GM20000 (cell line): ENCODE measurements around the gene IFNGR2.
A peak's percentile ranks its signal among the peaks of the same experiment; 100 is the strongest.
"Not testable (repeated sequence)": the region's sequence is repeated elsewhere in the genome, so short reads cannot be mapped to it uniquely, and the experiment has no call there.

Source experiments
- DNase-seq: peaks from one replicate; pipeline ENCODE4 v3.0.0; 2012; ENCODE audit warnings: low spot score
- CTCF ChIP-seq: IDR thresholded peaks from 2 replicates; pipeline ENCODE4 v1.5.1; 2012; ENCODE audit warnings: mild to moderate bottlenecking, control low read depth; ENCODE audit errors: extremely low read depth, missing control alignments

Gene IFNGR2

GRCh38 chr21:33406493-33406892, 3.3 kb downstream of the IFNGR2 start:
- no peak for DNase-seq

GRCh38 chr21:33411949-33412430, 8.8 kb downstream of the IFNGR2 start:
- DNase-seq: no peak
- TF ChIP-seq CTCF: no peak

More at GRCh38 chr21:33406493-33406892, 3.3 kb downstream of the IFNGR2 start:
- TF ChIP-seq CTCF: no peak

- not testable (repeated sequence) for DNase-seq
Observed at GRCh38 chr21:33412439-33412831, 9.2 kb downstream of the IFNGR2 start.

- no peak for TF ChIP-seq CTCF
- peak; percentile 48 for DNase-seq
Observed at GRCh38 chr21:33412832-33413519, 9.8 kb downstream of the IFNGR2 start.

- no peak for TF ChIP-seq CTCF
- DNase-seq: no peak
Observed at GRCh38 chr21:33414068-33414467, 10.9 kb downstream of the IFNGR2 start.

GRCh38 chr21:33414926-33415325, 11.7 kb downstream of the IFNGR2 start:
- no peak for DNase-seq
- no peak for TF ChIP-seq CTCF

GRCh38 chr21:33418691-33419090, 15.5 kb downstream of the IFNGR2 start:
- DNase-seq: no peak

More at GRCh38 chr21:33418691-33419090, 15.5 kb downstream of the IFNGR2 start:
- no peak for TF ChIP-seq CTCF
